Spleen (tissue), 7 donors: ENCODE data around the gene CCL2.

Experiments used
- CTCF ChIP-seq, 11 experiments: fragments of 200-600 bp in 7 of 11; fragments of 450-650 bp in 4 of 11; sonication (generic) in 4 of 11; IDR thresholded peaks in 8 of 11; conservative IDR thresholded peaks in 3 of 11; 1 replicate in 7 of 11; 2 replicates in 4 of 11; pipeline versions ENCODE4 v1.4.0 to v1.8.0; 2016 to 2021; ENCODE audit warnings: antibody characterized with exemption in 11 of 11, inconsistent platforms in 4 of 11, mild to moderate bottlenecking in 1 of 11
- POLR2A ChIP-seq, 3 donors: fragments of 450-650 bp; IDR thresholded peaks; one replicate each; pipeline ENCODE4 v1.5.1; 2017; ENCODE audit warnings: antibody characterized with exemption in 3 of 3, mild to moderate bottlenecking in 1 of 3
- donor health status: DM: no; HTN: no; CAD: no; lungs with moderate emphysema.
- donor health status: DM: no; HTN: no; CAD: no.
- donor health status: DM: no; HTN: no; CAD: no.

GRCh38 chr17:34269969-34270368 lies 14.9 kb downstream of the CCL2 start, which contains the start of gene CCL7:
- TF ChIP-seq CTCF (IDR thresholded peaks at IDR 0.05 in 8 of 11, conservative IDR thresholded peaks at IDR 0.05 in 3 of 11) (no peak), POLR2A (IDR thresholded peaks at IDR 0.05) (no peak)
